ENCODE measurements around the gene NFE2. TPM values are rescaled to one million over a fixed set of nuclear protein-coding genes. Genes with fewer than 3 reads are reported as not detected.

The NFE2 gene
- total and polyA plus RNA-seq, 2 of the 8 experiments (the other 6 are each of a cell fraction or from before 2014, with no cell fraction given) = 2.0 to 6.1 TPM

DNA sequence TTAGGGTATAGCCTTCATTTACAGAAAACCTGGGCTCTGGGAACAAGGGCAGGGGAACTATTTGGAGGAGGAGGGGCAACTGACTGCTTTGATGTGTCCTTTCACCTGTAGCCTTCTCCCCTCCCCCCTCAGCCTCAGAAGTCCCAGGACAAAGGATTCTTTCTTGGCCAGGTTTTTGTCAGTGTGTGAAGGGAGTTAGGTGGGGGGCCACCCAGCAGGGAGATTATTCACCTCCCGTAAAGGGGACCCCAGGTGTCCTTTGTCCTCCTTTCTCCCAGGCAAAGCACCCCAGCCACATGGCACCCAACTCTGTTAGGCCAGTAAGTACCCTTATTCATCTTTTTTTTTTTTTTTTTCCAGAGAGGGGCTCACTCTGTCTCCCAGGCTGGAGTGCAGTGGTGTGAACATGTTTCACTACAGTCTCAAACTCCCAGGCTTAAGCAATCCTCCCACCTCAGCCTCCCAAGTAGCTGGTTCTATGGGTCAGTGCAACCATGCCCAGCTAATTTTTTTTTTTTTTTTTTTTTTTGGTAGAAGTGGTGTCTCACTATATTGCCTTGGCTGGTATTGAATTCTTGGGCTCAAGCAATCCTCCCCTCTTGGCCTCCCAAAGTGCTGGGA is 723 bp upstream of the NFE2 start (continued):
- TF ChIP-seq, protein P1, sequence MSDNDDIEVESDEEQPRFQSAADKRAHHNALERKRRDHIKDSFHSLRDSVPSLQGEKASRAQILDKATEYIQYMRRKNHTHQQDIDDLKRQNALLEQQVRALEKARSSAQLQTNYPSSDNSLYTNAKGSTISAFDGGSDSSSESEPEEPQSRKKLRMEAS (IDR thresholded peaks at IDR 0.05) = no peak
- TF ChIP-seq HDAC2 (IDR thresholded peaks at IDR 0.05; ENCODE audit: borderline replicate concordance in 1 of 2, low read depth in 2 of 2, low read length in 2 of 2) (0 out of 4 replicates have a peak, but pooled peaks of 1 of the 2 experiments have one; percentile 54), POU5F1 (IDR thresholded peaks at IDR 0.05; ENCODE audit: low read depth, low read length) (no peak), TCF12 (IDR thresholded peaks at IDR 0.05; ENCODE audit: low read depth, low read length) (peak; percentile 72), SP4 (IDR thresholded peaks at IDR 0.05; ENCODE audit: low read length) (no peak), CTBP2 (IDR thresholded peaks at IDR 0.05; ENCODE audit: borderline replicate concordance, insufficient read depth, insufficient read length, low read length) (peak; percentile 30), MAFK (IDR thresholded peaks at IDR 0.05; ENCODE audit: low read depth, low read length) (no peak), ASH2L (IDR thresholded peaks at IDR 0.05; ENCODE audit: low read length) (peak; percentile 42), SUZ12 (IDR thresholded peaks at IDR 0.05; ENCODE audit: low read length) (no peak), EP300 (IDR thresholded peaks at IDR 0.05; ENCODE audit: borderline replicate concordance in 1 of 2, low read depth in 2 of 2, low read length in 2 of 2) (peak in 1 of 2 experiments; percentile 61; a peak in 1 of 3 replicates)

All from H1 (cell line).